DLD1 (cell line): ENCODE results near the gene TMEM239.
"Not testable (repeated sequence)": the region's sequence is repeated elsewhere in the genome, so short reads cannot be mapped to it uniquely, and the experiment has no call there.

ENCODE experiments used
- in situ Hi-C: cut with HindIII; loops from 2 replicates; pipeline ENCODE4 v1.10.0; 2017; ENCODE audit warnings: low sequenced_read_pairs

The TMEM239 gene

DNA sequence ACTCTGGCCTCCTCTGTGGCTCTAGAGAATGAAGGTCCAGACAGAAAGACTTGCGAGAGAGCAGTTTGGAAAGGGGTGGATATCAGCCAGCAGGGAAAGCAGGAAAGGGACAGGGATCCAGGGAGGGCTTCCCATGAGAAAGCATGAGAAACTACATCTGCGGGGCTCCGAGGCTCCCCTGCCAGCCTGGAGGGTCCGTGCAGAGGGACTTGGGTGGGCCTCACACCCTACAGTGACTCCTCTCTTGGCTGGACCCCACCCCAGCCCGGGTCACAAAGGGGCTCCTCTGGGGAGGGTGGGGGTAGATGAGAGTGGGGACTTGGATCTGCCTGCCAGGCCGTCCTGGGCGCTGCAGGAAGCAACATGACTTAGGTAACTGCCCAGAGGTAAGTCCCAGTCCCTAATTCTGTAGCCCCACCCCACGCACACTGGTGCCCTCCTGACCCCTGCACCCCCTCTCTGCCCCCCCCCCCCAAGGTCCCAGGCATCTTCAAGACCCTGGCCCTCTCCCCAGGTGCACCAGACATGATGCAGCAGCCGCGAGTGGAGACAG lies at the start of gene TMEM239:
TSS of gene TMEM239 (plus strand) at position 335 of the 553 bp plus-strand sequence. CDS start at position 526, 191 bp downstream.
- in situ Hi-C loops: no loop called here

DNA sequence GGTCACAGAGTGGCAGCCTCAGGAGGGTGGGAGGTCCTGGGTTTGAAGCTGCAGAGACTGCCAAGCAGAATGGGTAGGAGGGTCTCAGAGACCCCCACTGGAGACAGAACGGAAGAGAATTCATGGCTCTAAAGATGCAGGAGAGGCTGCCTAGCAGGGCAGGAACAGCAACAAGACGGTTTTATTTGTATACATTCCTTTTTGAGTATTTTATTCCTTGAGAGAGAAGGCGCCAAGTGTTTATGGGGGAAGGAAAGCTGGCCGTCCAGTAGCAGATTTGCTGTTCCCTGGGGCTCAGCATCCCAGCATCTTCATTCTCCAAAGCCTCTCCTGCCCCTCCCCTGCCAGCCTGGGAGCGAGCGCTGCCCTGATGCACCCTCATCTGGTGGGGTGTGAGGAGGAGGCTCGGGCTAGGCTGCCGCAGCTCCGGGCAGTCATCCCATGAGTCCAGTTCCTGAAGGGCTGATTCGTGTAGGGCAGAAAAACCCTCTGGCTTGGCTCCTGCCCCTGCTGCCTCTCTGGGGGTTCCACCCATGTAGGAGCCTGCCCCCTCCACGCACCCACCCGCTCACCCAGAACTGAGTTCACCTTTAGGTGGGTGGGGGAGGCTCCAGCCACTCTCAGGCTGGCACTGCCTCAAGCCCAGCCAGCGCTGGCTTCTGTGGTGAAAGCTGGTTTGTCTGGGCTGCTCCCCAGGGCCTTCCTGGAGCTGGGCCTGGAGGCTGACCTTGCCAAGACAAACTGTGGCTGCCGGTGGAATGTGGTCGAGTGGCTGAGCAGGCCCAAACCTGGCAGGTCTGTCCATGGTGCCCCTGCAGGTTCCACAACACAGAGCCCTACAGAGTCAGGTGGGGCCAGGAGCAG lies 48.2 kb upstream of the TMEM239 start:
- in situ Hi-C loops: no loop called here

- in situ Hi-C loops: no loop called here
Measured at GRCh38 chr20:2768632-2769015, 47.5 kb upstream of the TMEM239 start.

DNA sequence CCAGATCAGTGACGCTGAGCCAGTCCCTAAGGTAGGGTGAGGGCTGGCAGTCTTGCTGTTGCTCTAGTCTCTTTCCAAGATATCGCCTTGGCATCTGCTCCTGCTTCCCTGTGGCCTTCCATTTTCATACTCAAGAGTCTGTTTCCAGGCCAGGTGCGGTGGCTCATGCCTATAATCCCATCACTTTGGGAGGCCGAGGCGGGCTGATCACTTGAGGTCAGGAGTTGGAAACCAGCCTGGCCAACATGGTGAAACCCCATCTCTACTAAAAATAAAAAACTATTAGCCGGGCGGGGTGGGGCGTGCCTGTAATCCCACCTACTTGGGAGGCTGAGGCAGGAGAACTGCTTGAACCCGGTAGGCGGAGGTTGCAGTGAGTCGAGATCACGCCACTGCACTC lies 46.1 kb upstream of the TMEM239 start:
- in situ Hi-C loops: not testable (repeated sequence)

DNA sequence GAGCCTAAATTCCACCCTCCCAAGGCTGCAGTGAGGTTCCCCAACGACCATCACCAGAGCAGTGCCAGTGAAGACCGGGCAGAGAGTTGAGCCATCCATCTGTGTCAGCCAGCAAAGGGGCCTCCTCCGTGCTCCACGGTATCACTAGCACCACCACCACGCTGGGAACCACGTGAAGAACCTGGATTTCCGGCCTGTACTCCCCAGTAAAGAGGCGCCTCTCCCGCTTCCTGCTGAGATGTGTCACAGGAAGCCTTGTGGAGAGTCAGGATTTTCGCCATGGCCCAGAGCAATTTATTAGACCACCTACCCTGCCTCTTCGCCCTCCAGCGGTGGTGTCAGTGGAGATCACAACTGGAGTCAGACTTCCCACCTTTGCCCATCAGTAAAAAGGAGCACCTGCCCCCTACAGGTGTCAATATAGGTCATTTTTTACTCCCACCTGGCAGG lies 44.5 kb upstream of the TMEM239 start:
- in situ Hi-C loops: no loop called here

DNA sequence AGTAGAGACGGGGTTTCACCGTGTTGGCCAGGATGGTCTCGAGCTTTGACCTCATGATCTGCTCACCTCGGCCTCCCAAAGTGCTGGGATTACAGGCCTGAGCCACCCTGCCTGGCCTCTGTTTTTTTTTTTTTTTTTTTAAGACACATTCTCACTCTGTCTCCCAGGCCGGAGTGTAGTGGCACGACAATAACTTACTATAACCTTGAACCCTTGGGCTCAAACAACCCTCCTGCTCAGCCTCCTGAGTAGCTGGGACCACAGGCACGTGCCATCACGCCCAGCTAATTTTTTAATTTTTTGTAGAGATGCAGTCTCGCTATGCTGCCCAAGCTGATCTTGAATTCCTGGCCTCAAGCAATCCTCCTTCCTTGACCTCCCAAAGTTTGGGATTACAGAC lies 42.4 kb upstream of the TMEM239 start:
- in situ Hi-C loops: no loop called here

GRCh38 chr20:2775139-2775538 lies 41.0 kb upstream of the TMEM239 start:
- in situ Hi-C loops: no loop called here

DNA sequence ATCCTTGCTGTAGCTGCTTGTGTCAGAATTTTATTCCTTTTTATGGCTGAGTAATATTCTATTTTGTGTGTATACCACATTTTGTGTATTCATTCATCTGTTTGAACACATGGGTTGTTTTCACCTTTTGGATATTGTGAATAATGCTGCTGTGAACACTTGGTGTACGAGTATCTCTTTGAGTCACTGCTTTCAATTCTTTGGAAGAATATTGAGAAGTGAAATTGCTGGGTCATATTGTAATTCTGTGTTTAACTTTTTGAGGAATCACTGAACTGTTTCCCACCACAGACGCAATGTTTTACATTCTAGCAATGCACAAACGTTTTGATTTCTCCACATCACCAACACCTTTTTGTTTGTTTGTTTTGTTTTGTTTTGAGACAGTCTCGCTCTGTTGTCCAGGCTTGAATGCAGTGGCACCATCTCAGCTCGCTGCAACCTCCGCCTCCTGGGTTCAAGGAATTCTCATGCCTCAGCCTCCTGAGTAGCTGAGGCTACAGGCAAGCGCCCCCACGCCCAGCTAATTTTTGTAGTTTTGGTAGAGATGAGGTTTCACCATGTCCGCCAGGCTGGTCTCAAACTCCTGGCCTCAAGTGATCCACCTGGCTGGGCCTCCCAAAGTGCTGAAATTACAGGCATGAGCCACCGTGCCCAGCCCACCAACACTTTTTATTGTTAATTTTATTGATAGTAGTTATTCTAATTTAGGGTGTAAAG lies 37.4 kb upstream of the TMEM239 start:
- in situ Hi-C loops: no loop called here

- in situ Hi-C loops: no loop called here
Measured at GRCh38 chr20:2780948-2781347, 35.2 kb upstream of the TMEM239 start.

DNA sequence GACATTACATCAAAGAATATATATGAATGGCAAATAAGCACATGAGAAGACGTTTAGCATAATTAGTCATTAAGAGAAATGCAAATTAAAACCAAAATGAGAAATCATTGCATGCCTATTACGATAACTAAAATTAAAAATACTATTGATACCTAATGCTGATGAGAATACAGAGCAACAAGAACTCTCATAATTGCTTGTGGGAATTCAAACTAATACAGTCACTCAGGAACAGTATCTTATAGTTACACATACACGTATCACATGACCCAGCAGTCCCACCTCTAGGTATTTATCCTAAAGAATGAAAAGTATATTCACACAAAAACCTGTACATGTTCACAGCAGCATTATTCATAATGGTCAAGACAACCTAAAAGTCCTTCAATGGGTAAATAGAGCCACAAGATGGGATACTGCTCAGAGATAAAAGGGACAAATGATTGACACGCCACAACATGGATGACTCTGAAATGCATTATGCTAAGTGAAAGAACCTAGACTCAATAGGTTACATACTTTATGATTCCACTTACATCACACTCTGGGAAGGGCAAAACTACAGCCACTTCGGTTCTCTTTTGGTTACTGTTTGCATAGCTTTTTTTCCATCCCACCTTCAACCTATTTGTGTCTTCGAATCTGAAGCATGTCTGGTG lies 32.1 kb upstream of the TMEM239 start:
- in situ Hi-C loops: no loop called here

GRCh38 chr20:2793471-2793870 lies 22.7 kb upstream of the TMEM239 start:
- in situ Hi-C loops: no loop called here

DNA sequence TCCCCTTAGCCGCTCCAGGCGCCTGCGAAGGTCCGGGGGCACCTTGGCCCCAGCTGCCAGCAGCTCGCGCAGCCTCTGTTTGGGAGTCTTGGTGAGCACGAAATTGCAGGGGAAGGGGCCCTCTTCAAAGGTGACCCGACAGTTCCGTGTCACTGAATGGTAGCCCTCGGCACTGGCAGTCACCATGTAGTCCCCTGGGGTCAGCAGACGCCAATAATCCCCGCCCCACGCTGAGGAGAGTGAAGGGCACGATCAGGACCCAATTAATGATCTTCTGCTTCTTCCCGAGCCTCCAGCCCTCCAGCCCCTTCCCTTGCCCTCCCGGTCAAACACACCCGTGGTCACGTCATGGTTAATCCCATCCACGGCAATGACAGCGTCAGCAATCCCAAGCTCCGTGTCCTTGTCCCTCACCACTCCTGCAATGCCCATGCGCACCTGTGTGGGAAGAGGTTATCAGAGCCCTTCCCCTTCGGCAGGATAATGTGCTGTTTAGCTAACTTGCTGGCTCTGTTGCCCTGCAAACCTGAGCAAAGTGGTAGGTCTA lies 21.9 kb upstream of the TMEM239 start:
- in situ Hi-C loops: no loop called here

DNA sequence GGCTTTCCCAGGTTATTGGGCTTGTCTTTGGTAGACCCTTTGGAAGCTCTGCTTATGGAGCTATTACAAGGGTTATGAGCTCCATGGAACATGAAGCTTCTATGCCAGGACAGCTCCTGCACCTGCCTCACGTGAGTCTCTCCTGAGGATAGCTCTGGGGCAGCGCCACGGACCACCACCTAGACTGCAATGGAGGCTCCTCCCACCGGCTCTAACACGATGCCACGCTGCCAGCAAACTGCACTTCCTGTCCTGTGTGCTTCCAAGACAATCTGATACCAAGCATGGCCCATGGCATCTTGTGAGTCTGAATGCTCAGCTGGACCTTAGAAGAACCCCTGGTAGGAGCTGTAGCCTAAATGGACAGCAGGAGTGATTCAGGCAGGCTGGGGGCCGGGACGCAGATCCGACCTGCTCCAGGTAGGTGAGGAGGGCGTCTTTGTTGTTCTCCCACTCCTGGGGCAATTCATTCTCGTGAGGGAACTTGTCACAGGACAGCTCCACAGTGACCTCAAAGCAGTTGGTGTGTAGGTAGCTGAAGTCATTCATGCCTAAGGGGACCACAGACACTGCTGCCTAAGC lies 21.2 kb upstream of the TMEM239 start:
- in situ Hi-C loops: no loop called here

GRCh38 chr20:2795451-2795850 lies 20.7 kb upstream of the TMEM239 start:
- in situ Hi-C loops: no loop called here

- in situ Hi-C loops: no loop called here
Measured at GRCh38 chr20:2796011-2796660, 20.0 kb upstream of the TMEM239 start.

GRCh38 chr20:2797136-2797983 lies 18.8 kb upstream of the TMEM239 start:
- in situ Hi-C loops: no loop called here

- in situ Hi-C loops: no loop called here
Measured at GRCh38 chr20:2798095-2798805, 17.9 kb upstream of the TMEM239 start.

DNA sequence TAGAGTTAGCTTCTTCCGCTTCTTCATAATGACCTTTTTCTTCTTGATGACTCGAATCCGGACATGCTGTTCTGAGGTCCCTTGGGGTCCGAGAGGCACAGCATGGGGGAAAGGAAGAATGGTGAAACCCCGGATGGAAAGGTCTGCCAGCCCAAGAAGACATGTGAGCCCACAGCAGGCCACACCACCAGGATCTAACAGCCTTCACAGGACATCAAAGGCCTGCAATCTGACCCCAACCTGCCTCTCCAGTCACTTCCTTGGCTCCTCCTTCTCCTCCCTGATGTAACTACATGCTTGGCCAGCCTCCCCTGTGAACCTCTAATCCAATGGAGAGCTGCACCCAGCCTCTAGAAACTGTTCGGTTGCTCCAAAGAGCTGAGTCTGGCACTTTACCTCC lies 17.4 kb upstream of the TMEM239 start:
- in situ Hi-C loops: no loop called here

DNA sequence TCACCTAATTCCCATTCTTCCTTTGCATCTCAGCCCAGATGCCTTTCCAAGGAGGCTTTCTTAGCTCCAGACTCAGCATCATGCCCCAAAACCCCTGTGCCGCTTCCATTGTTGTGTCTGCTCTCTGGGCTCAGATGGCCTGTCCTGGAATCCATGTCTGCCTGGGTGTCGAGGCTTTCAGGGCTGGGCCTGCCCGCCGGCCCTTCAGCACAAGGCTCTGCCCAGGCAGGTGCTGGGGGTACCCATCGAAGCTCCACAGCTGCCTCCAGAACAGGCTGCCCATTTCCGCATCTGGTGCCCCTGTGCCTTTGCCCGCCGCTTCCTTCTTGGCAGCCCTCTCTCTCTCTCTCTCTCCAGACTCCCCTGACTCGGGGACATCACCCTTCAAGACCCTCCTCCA lies 16.9 kb upstream of the TMEM239 start:
- in situ Hi-C loops: no loop called here
